ENCODE results near the gene PDP2.

DNA sequence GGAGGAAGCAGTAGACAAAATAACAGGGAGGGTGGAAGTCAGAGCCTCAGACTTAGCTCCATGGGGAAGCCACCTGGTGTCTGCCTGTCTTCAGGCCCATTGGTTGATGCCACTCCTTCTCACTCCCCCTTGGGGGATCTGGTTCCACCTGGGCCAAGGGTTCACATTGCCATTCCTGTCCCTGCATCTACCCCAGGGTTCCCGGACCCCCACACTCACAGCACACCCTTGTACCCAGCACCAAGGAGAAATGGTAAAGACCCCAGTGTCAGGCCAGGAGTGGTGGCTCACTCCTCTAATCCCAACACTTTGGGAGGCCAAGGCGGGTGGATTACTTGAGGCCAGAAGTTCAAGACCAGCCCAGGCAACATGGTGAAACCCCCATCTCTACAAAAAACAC is 37.1 kb upstream of the PDP2 start:
- TF ChIP-seq POLR2AphosphoS5 (IDR thresholded peaks at IDR 0.05; ENCODE audit: low read depth, low read length) (no peak), SIN3A (IDR thresholded peaks at IDR 0.05; ENCODE audit: borderline replicate concordance, insufficient read depth, low read length) (no peak)
- TF ChIP-seq, protein P1, sequence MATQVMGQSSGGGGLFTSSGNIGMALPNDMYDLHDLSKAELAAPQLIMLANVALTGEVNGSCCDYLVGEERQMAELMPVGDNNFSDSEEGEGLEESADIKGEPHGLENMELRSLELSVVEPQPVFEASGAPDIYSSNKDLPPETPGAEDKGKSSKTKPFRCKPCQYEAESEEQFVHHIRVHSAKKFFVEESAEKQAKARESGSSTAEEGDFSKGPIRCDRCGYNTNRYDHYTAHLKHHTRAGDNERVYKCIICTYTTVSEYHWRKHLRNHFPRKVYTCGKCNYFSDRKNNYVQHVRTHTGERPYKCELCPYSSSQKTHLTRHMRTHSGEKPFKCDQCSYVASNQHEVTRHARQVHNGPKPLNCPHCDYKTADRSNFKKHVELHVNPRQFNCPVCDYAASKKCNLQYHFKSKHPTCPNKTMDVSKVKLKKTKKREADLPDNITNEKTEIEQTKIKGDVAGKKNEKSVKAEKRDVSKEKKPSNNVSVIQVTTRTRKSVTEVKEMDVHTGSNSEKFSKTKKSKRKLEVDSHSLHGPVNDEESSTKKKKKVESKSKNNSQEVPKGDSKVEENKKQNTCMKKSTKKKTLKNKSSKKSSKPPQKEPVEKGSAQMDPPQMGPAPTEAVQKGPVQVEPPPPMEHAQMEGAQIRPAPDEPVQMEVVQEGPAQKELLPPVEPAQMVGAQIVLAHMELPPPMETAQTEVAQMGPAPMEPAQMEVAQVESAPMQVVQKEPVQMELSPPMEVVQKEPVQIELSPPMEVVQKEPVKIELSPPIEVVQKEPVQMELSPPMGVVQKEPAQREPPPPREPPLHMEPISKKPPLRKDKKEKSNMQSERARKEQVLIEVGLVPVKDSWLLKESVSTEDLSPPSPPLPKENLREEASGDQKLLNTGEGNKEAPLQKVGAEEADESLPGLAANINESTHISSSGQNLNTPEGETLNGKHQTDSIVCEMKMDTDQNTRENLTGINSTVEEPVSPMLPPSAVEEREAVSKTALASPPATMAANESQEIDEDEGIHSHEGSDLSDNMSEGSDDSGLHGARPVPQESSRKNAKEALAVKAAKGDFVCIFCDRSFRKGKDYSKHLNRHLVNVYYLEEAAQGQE (IDR thresholded peaks at IDR 0.05; ENCODE audit: insufficient read depth in 1 of 2, low read depth in 2 of 2, low read length in 2 of 2), result no peak

Measured in PFSK-1 (cell line).